GM18951 (cell line): Measurements from ENCODE around the gene CNPY4.
"Not testable (repeated sequence)": the region's sequence is repeated elsewhere in the genome, so short reads cannot be mapped to it uniquely, and the experiment has no call there.

ENCODE experiments used
- POLR2A ChIP-seq: IDR thresholded peaks from 4 replicates; pipeline ENCODE4 v1.6.1; 2011; ENCODE audit warnings: mild to moderate bottlenecking; ENCODE audit not compliant: insufficient read length, insufficient read depth; ENCODE audit errors: extremely low read depth
- in situ Hi-C: fragments of 300-500 bp; cut with MboI; formaldehyde crosslinking; loops from one replicate; pipeline ENCODE4 v1.12.0; 2022; ENCODE audit warnings: low sequenced_read_pairs, mixed read lengths, inconsistent platforms; ENCODE audit not compliant: unreplicated experiment

Gene CNPY4

DNA sequence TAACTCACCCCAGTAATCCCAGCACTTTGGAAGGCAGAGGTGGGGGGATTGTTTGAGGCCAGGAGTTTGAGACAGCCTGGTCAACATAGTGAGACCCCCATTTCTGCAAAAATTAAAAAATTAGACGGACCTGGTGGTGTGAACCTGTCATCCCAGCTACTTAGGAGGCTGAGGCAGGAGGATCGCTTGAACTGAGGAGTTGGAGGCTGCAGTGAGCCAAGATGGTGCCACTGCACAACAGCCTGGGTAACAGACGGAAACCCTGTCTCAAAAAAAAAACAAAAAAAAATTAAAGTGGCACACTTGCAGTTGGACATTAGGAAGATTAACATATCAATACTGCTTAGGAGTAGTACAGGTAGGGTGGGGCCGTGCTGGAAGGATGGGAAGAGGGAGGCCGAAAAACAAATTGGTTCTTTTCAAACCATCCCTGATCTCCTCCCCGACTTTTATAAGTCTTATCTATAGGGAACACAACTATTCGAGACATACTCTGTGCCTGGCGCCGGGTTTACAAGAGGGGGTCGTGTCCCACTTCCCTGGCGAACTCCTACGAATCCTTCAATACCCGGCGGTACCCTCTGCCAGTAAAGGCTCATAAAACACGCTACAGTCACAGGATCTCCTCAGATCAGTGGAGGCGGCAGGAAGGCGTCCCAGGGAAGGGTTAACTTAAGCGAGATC lies 904 bp upstream of the CNPY4 start:
- TF ChIP-seq POLR2A, result no peak
- in situ Hi-C loops, result no loop called here

DNA sequence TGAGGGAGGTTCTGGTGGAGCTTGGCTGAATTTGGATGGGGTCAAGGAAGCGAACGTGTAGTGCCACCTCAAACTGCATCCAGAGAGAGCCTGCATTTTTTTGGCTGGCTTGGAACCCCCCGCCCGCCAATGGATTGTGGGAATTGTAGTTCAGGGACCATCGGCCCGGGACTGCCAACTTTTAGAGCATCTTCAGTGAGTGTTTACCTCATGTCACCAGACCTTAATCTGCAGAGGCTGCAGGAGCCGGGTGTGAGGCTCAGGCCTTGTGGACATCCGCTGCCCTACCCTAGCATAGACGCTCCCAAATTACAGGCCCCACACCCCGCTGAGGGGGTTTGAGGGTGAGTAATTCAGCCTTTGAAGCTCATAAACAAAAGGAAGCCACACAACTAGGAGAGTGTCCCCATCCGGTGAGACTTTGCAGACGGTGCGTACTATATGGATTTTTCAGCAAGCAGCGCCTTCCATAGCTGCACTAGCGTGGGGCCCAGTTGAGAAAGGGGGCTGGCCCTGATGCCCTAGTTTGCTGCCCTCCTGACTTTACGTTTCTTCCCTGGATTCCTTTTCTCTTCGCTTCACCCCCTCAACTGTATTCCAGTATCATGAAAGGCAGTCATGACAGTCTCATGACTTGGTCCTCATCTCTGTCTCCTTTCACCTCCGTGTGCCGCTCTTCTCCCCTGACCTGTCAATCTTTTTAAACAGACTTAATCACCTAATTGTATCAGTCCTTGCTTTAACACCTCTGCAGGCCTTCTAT lies 717 bp downstream of the CNPY4 start:
- TF ChIP-seq POLR2A, result no peak
- in situ Hi-C loops, result no loop called here

DNA sequence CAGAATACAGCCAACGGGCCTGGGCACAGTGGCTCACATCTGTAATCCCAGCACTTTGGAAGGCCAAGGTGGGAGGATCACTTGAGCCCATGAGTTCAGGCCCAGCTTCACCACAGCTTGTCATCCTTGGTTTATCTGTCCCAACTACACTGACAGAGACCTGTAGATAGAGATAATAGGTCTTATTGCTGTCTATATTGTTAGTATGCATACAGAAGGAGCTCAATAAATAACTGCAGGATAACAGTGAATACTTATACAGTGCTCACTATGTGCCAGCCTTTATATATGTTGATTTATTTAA lies 1.3 kb downstream of the CNPY4 start:
- TF ChIP-seq POLR2A, result no peak
- in situ Hi-C loops, result no loop called here

DNA sequence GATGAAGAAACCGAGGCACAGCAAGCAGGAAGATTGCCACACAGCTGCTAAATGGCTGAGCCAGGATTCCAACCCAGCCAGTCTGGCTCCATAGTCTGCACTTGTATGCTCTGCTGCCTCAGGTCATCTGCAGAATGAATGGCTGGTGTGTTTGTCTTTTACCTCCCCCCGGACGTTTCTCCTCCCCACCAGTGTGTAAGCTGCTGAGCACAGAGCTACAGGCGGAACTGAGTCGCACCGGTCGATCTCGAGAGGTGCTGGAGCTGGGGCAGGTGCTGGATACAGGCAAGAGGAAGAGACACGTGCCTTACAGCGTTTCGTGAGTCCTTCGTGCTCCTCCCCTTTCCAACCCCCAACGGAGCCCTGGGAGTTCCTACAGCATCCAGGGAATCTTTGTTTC lies 2.6 kb downstream of the CNPY4 start:
- in situ Hi-C loops, result no loop called here
- no peak for TF ChIP-seq POLR2A

DNA sequence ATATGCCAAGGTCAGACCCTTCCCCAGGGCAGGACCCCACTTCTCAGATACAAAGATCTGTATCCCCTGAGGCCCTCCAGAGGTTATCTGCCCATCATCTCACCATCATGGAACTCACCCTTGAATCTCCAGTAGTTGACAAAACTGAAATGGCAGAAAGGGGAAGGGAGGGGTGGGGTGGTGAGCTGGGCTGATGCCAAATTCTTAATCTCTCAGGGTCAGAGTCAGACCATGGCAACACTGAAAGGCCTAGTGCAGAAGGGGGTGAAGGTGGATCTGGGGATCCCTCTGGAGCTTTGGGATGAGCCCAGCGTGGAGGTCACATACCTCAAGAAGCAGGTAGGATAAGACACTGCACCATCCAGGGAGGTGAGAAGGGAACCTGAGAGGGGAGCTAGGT lies 3.1 kb downstream of the CNPY4 start:
- no peak for TF ChIP-seq POLR2A
- in situ Hi-C loops, result no loop called here

DNA sequence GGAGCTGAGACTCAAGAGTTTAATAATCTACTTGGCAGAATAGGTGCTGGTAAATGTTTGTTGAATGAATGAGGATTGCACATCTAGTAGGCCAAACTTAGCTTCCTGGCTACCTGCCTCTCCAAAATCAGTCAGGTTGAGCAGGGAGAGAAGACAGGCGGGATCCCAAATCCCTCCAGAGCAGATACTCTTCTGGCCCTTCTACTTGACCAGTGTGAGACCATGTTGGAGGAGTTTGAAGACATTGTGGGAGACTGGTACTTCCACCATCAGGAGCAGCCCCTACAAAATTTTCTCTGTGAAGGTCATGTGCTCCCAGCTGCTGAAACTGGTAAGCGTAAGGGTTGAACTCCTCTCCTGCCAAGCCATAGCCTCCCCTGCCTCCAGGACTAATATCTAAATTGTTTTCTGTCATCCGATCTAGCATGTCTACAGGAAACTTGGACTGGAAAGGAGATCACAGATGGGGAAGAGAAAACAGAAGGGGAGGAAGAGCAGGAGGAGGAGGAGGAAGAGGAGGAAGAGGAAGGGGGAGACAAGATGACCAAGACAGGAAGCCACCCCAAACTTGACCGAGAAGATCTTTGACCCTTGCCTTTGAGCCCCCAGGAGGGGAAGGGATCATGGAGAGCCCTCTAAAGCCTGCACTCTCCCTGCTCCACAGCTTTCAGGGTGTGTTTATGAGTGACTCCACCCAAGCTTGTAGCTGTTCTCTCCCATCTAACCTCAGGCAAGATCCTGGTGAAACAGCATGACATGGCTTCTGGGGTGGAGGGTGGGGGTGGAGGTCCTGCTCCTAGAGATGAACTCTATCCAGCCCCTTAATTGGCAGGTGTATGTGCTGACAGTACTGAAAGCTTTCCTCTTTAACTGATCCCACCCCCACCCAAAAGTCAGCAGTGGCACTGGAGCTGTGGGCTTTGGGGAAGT lies 5.1 kb downstream of the CNPY4 start:
- in situ Hi-C loops, result no loop called here

DNA sequence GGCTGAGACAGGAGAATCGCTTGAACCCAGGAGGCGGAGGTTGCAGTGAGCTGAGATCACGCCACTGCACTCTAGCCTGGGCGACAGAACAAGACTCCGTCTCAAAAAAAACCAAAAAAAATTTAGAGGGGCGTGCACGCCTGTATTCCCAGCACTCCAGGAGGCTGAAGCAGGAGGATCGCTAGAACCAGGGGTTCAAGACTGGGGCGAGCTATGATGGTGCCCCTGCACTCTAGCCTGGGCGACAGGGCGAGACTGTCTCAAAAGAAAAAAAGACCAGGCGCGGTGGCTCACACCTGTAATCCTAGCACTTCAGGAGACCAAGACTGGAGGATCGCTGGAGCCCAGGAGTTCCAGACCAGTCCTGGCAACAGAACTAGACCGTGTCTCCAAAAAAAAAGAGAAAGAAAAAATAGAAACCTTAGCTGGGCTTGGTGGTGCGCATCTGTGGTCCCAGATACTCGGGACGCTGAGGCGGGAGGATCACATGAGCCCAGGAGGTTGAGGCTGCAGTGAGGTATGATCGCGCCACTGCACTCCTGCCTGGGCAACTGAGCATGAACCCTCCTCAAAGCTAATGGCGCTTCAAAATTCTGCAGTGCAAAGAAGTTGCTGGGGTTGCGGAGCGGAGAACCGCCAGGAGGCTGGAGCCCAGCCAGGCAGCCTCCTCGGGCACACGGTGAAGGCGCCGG lies 7.0 kb downstream of the CNPY4 start:
- in situ Hi-C loops, result no loop called here
- no peak for TF ChIP-seq POLR2A

More for the DNA sequence above, 5.1 kb downstream of the CNPY4 start:
- no peak for TF ChIP-seq POLR2A

DNA sequence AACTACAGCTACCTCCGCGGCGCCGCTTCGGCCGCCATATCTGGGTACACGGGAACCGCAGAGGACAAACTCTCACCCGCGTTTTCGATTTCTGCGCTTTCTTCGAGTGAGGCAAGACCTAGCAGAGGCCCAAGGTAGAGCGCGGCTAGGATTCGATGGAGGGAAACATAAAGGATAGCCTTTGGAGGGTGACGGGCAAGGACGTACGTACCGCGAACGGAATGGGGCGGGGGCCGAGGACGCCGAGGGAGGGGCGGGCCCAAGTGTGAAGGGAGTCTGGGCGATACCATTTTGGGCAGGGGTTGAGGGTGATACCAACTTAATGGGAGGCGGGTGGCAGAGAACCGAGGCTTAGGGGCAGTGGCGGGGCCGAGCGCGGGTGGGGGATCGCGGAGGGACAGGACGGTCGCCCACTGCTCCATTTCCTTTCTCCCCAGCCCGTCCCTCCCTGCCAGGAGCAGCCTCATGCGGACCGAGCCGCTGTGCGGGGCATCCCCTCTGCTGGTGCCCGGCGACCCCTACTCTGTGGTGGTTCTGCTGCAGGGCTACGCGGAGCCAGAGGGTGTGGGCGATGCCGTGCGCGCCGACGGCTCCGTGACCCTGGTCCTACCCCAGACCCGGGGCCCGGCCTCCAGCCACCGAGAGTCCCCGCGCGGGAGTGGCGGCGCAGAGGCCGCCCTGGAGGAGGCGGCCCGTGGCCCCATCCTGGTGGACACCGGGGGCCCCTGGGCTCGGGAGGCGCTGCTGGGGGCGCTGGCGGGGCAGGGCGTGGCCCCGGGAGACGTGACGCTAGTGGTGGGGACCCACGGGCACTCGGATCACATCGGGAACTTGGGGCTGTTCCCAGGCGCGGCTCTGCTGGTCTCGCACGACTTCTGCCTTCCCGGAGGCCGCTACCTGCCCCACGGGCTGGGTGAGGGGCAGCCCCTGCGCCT lies 7.8 kb downstream of the CNPY4 start, which contains the start of gene MBLAC1:
TSS of gene MBLAC1 (plus strand) at position 37 of the 935 bp plus-strand sequence. CDS start at position 466, 429 bp downstream.
- TF ChIP-seq POLR2A, result peak; percentile 85
- in situ Hi-C loops, result no loop called here

DNA sequence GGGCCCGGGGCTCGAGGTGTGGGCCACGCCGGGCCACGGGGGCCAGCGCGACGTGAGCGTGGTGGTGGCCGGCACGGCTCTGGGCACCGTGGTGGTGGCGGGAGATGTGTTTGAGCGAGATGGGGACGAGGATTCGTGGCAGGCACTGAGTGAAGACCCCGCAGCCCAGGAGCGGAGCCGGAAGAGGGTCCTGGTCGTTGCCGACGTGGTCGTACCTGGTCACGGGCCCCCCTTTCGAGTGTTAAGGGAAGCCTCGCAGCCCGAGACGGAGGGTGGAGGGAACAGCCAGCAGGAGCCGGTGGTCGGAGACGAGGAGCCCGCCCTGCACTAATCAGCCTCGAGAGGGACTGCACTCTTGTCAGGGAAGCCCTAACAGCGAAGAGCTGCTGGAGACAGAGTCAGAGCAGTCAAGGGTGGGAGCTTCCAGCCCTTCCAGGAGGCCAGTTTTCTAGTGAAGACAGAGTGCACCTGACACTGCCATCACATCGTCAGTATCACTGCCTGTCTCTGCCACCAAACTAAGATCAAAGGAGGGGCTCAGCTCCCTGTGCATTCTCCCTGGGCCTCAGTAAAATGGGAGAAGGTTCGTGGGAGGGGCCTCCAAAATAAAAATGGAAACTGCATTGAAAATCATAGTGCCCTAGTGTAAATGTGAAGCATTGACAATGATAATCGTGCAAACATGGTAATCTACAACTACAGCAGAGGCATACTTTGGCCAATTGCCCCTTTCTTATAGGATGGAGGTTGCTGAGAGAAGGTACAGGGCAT lies 8.6 kb downstream of the CNPY4 start:
- no peak for TF ChIP-seq POLR2A
- in situ Hi-C loops, result no loop called here

DNA sequence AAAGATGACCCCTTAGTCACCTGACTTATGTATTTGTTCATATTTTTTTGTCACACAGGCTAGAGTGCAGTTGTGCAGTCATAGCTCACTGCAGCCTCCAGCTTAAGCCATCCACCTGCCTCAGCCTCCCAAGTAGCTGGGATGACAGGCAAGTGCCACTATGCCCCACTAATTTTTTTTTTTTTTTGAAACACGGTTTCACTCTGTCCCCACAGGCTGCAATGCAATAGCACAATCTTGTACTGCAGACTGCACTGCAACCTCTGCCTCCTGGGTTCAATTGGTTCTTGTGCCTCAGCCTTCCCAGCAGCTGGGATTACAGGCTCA lies 9.2 kb downstream of the CNPY4 start:
- in situ Hi-C loops, result no loop called here

DNA sequence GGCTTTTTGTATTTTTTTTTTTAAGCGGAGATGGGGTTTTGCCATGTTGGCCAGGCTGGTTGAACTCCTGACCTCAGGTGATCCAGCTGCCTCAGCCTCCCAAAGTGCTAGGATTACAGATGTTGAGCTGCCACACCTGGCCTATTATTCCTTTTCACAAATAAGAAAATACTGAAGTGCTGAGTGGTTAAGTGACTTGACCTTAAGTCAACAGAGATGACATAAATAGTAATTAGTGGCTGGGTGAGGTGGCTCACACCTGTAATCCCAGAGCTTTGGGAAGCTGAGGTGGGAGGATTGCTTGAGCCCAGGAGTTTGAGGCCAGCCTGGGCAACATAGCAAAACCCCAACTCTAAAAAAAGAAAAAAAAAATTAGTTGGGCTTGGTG lies 10.8 kb downstream of the CNPY4 start:
- in situ Hi-C loops, result not testable (repeated sequence)

More for the DNA sequence above, 9.2 kb downstream of the CNPY4 start:
- no peak for TF ChIP-seq POLR2A
